Omental fat pad (tissue), 4 donors: ENCODE measurements around the gene EFNA5. TPM values are rescaled to one million over a fixed set of nuclear protein-coding genes. Genes with fewer than 3 reads are reported as not detected.

Experiments
- ATAC-seq: fragments of 150-250 bp; one replicate; pipeline ENCODE4 v1.9.1; 2016; ENCODE audit warnings: mild to moderate bottlenecking, moderate library complexity; ENCODE audit not compliant: low FRiP score
- DNase-seq: peaks from one replicate; pipeline ENCODE4 v3.0.0-alpha.2; 2019; ENCODE audit warnings: low spot score
- total RNA-seq, 4 donors: library from RNA; depleted of rRNA; stranded (reverse); fragments of >200 nt; gene quantifications; one replicate each; pipeline ENCODE4 v1.1.0, GENCODE V29; 2016
- TF ChIP-seq, protein P1 (sequence below), 3 donors: fragments of 450-650 bp; IDR thresholded peaks; one replicate each; pipeline ENCODE4 v1.5.1; 2016 to 2017; ENCODE audit warnings: antibody characterized with exemption in 3 of 3, mild to moderate bottlenecking in 3 of 3, moderate library complexity in 2 of 3

The EFNA5 gene
- total RNA-seq, 4 donors from 2014 or later: 9.0 to 26.3 (median 14.0) TPM

DNA sequence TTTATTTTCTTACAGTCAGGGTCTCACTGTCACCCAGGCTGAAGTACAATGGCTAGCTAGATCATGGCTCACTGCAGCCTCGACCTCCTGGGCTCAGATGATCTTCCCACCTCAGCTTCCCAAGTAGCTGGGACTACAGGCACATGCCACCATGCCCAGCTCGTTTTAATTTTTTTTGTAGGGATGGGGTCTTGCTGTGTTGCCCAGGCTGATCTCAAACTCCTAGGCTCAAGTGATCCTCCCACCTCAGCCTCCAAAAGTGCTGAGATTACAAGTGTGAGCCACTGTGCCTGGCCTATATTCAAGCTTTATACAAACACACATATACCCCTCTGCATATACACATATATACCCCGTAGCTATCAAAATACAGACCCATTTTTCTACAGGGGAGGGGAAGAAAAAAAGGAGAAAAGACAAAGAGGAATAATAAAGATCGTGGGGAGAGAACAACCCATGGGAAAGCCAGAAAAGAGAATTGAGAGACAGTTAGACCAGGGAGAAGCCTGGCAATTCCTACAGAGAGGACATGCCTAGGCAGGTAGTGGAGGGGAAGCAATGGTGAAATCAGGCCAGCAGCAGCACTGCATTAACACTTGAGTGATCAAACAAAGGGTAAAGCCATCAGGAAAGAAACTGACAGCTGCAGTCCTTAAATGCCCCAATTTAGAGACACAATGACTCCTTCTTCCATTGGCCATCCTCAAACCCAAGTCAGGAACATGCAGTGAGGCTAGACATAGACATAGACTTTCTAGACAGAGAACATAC is 102.7 kb downstream of the EFNA5 start:
- no peak for DNase-seq
- no peak for ATAC-seq
- TF ChIP-seq, protein P1, sequence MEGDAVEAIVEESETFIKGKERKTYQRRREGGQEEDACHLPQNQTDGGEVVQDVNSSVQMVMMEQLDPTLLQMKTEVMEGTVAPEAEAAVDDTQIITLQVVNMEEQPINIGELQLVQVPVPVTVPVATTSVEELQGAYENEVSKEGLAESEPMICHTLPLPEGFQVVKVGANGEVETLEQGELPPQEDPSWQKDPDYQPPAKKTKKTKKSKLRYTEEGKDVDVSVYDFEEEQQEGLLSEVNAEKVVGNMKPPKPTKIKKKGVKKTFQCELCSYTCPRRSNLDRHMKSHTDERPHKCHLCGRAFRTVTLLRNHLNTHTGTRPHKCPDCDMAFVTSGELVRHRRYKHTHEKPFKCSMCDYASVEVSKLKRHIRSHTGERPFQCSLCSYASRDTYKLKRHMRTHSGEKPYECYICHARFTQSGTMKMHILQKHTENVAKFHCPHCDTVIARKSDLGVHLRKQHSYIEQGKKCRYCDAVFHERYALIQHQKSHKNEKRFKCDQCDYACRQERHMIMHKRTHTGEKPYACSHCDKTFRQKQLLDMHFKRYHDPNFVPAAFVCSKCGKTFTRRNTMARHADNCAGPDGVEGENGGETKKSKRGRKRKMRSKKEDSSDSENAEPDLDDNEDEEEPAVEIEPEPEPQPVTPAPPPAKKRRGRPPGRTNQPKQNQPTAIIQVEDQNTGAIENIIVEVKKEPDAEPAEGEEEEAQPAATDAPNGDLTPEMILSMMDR (IDR thresholded peaks at IDR 0.05): no peak

DNA sequence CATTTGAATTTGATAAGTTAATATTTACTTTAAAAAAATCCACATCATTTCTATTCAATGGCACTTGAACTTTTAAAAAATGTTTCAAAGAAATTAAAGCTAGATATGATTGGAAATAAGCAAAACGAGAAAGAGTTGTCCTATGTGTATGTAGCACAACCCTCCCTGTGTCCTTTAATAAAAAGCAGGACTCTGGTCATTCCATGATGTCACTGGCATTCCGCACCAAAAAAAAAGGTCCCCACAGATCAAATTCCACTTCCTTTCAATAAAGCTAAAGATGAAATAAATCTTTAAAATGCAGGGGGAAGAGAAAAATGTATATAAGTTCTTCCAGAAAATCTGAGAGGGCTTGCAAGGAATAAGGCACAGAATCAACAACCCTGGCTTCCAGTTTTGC is 103.8 kb downstream of the EFNA5 start:
- ATAC-seq (no peak), DNase-seq (no peak)
- TF ChIP-seq, protein P1 (IDR thresholded peaks at IDR 0.05): no peak

DNA sequence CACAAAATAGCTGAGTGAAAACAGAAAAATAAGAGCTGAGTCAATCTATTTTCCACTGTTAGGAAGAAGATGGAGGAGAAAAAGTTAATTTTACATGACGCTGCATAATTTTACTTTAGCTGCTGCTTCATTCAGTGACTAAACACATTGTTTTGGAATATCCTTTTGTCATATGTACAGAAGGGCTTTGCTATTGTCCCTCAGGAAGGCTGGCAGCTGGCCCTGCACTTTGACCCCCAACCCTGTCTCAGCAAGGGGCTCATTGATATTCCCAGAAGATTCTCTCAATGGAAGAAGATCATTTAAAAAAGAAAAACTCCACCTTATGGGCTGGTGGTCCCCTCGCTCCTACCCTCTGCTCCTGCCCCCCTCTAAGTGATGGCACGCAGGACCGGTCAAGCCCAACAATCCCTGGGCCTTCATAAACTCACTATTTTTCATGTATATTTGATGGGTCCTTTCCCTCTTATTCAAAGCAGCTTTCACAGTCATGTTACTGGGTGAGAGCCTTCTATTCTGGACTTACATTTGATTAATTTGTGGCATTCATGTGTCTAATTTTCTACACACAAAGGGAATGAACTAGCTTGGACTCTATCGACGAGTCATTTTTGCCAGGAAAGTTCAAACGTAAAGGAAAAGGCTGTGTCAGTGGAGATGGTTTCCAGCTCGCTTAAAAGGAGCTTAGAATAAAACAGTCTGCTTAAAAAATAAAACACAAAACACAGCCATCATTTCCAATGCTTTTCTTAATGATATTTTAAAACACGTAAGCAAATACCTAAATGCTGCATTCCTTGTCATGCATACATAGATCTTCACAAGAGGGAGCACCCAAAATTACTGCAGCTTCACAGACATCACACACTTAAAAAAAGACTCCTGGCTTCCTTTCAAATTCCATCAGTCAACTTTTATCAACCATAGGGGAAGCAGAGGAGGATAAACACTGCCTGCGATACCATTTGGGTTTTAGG is 104.7 kb downstream of the EFNA5 start:
- TF ChIP-seq, protein P1 (IDR thresholded peaks at IDR 0.05): no peak
- no peak for DNase-seq
- ATAC-seq: peak; percentile 34

DNA sequence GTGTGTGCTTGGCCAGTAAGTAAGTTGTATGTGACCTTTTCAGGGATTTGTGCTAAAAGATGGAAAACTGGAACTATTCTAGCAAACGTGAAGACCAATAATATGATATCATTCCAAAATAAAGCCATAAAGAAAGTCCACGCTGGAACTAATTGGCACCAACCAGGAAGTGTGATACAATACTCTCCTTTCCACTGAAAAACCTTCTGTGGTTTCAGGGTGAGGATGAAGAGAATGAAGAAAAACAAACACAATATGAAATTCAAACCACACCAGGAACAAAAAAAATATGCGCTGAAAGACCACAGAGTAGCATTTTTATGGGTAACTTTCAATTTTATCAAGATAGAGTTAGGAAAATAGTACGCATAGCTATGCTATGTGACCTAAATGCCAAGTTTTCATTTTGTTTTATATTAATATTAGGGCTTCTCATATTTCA is 105.8 kb downstream of the EFNA5 start:
- TF ChIP-seq, protein P1 (IDR thresholded peaks at IDR 0.05): no peak
- ATAC-seq (no peak), DNase-seq (no peak)

DNA sequence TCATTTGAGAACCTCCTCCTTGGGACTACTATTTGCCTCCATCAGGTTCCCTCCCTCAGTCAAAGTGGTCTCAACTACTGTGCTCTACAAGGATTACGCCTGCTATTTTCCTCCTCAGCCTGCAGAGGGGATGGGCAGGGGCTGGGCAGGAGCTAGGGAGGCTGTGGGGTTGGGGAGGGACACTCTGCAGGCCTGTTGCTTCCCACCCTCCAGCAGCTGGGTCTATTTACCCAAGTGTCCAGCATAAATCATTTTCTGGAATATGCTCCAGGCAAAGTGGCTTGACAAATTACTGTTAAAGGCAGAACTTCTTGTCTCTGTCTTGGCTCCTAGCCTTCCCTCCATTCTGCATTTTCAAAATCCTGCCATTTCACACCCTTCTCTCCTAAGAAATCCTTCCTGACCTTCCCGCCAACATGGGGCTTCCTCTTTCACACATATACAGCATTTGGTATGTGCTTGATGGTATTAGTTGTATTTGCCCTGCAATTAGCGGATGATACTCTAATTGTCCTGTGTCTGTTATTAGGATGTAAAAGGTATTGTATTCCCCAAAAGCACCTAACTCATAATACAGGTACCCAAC is 106.7 kb downstream of the EFNA5 start:
- TF ChIP-seq, protein P1 (IDR thresholded peaks at IDR 0.05): no peak
- DNase-seq (no peak), ATAC-seq (no peak)

DNA sequence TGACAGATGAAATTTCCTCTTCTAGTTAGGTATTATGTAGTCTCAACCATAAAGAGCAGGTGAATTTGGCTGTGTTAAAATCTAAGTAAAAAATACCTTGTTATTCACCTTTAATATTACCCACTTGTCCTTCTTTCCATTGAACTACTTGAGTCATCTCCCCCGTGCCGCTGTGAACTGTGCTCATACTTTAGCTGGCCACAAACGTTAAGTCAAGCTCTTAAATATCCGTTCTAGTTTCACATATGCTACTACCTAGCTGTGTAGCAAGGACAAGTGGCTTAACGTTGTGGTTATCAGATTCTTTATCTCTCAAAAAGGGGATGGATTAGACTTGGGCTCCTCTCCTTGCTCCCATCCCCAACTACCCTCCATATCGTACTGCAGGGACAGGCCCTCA is 110.4 kb downstream of the EFNA5 start:
- ATAC-seq (no peak), DNase-seq (no peak)
- TF ChIP-seq, protein P1 (IDR thresholded peaks at IDR 0.05): no peak
